Psoas muscle (tissue), 8 donors: Measurements from ENCODE around the gene COPG1. TPM values are rescaled to one million over a fixed set of nuclear protein-coding genes. Genes with fewer than 3 reads are reported as not detected.

Source experiments
- ATAC-seq, 4 donors: fragments of 200-7000 bp; cut with Tn5 transposase; one replicate each; pipeline ENCODE4 v1.9.1; 2020; ENCODE audit warnings: moderate library complexity in 3 of 4, mild to moderate bottlenecking in 2 of 4
- DNase-seq, 2 donors: peaks; one replicate each; pipeline ENCODE4 v3.0.0-alpha.2; 2020
- H3K27ac ChIP-seq: fragments of 200-600 bp; one replicate; pipeline ENCODE4 v1.8.0; 2022
- H3K27me3 ChIP-seq, 3 donors: fragments of 200-600 bp in 1 of 3; one replicate each; pipeline versions ENCODE4 v1.6.1 to v1.8.0; 2013 to 2022; ENCODE audit warnings: low read length in 2 of 3, mild to moderate bottlenecking in 2 of 3, moderate library complexity in 1 of 3; ENCODE audit not compliant: insufficient read depth in 3 of 3
- H3K36me3 ChIP-seq, 2 donors: fragments of 200-600 bp in 1 of 2; one replicate each; pipeline versions ENCODE4 v1.6.1 to v1.8.0; 2013 to 2022; ENCODE audit warnings: low read depth in 1 of 2, mild to moderate bottlenecking in 1 of 2, moderate library complexity in 1 of 2; ENCODE audit not compliant: insufficient read depth in 1 of 2
- H3K4me1 ChIP-seq: fragments of 200-600 bp; one replicate; pipeline ENCODE4 v1.8.0; 2022
- H3K4me3 ChIP-seq: fragments of 200-600 bp; one replicate; pipeline ENCODE4 v1.8.0; 2022; ENCODE audit warnings: mild to moderate bottlenecking
- H3K9me3 ChIP-seq: fragments of 200-600 bp; one replicate; pipeline ENCODE4 v1.8.0; 2022
- WGBS, 3 donors: extraction: QIAGEN DNeasy Blood & Tissue Kit; methylation state at CpG; one replicate each; pipeline versions ENCODE4 v1.1.6 to v1.1.7; 2013; 5-methylcytosine and 5-hydroxymethylcytosine counted together
- intact Hi-C, 2 donors: fragments of 100-400 bp; cut with DNase I; formaldehyde crosslinking; loops; one replicate each; pipeline versions ENCODE4 v1.11.0 to v1.14.2; 2022
- polyA plus RNA-seq, 3 donors: library from polyadenylated mRNA; stranded (reverse); fragments of 200-250 nt; gene quantifications; one replicate each; pipeline ENCODE4 v1.2.3, GENCODE V29; 2013
- total RNA-seq, 4 donors: library from RNA; stranded (reverse); fragmentation: NEBNext Ultra II Directional in 2 of 4; extraction: Animal tissue kit (Norgen Biotek cat#: 25700) in 2 of 4; gene quantifications; one replicate each; pipeline versions ENCODE4 v1.2.1 to v1.2.4, GENCODE V29; 2021 to 2023
- TF ChIP-seq, protein P1 (sequence below): fragments of 200-600 bp; IDR thresholded peaks from one replicate; pipeline ENCODE4 v1.8.0; 2022; ENCODE audit warnings: antibody characterized with exemption
- donor health status: healthy with polysubstance abuse.
- donor health status: DM: no; HTN: no; CAD: no; lungs with moderate emphysema.
- donor health status: Bipolar disorder and iron deficiency.
- donor health status: healthy.
- donor health status: DM: yes; HTN: yes; CAD: no.
- donor health status: DM: no; HTN: no; CAD: no.
- donor health status: DM: no; HTN: no; CAD: no.
- donor health status: DM: yes; HTN: yes; CAD: no.

The COPG1 gene
- total and polyA plus RNA-seq, 7 donors: 58.4 to 96.1 (median 66.9) TPM

DNA sequence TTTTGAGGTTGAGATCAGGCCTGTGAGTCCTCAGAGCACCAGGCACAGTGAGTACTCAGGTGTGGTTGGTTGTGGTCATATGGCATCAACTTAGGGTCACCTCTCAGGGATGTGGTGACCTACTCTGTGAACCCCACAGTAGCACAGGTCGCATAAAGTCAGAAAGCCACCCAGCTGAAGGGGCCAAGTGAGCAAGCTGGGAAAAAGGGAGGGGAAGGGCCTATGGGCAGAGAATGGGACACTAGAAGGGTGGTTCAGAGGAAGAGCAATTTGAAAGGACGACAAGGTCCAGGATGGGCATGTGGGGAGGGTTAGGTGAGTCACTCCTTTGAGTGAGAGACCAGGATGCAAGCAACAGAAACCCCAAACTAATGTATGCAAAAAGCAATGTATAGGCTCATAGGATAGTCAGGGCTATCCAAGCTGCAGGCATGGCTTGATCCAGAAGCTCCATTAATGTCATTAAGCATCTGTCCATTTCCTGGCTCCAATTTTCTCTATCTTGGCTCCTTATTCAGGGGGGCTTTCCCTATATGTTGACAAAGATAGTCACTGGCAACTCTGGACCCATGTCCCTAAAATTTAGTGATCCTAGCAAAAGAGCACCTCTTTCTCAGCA lies 62.7 kb downstream of the COPG1 start:
- DNase-seq: peak in 1 of 2 donors; percentile 36
- TF ChIP-seq, protein P1, sequence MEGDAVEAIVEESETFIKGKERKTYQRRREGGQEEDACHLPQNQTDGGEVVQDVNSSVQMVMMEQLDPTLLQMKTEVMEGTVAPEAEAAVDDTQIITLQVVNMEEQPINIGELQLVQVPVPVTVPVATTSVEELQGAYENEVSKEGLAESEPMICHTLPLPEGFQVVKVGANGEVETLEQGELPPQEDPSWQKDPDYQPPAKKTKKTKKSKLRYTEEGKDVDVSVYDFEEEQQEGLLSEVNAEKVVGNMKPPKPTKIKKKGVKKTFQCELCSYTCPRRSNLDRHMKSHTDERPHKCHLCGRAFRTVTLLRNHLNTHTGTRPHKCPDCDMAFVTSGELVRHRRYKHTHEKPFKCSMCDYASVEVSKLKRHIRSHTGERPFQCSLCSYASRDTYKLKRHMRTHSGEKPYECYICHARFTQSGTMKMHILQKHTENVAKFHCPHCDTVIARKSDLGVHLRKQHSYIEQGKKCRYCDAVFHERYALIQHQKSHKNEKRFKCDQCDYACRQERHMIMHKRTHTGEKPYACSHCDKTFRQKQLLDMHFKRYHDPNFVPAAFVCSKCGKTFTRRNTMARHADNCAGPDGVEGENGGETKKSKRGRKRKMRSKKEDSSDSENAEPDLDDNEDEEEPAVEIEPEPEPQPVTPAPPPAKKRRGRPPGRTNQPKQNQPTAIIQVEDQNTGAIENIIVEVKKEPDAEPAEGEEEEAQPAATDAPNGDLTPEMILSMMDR: no peak
- H3K36me3 ChIP-seq: peaks cover 0 to 7% of the 10 kb centered on the region in 2 donors
- intact Hi-C loops: no loop called here
- peaks cover 12% of the 10 kb centered on the region for H3K4me1 ChIP-seq
- no peaks in the 10 kb centered on the region for H3K27me3 ChIP-seq
- no peak overlapping the region for H3K4me3 ChIP-seq
- H3K27ac ChIP-seq: no peak overlapping the region
- ATAC-seq: no peak
- WGBS, 3 donors: 86 to 90% (median 86%) methylated on average over 2 of the region's 2 CpGs
- H3K9me3 ChIP-seq: no peaks in the 10 kb centered on the region

DNA sequence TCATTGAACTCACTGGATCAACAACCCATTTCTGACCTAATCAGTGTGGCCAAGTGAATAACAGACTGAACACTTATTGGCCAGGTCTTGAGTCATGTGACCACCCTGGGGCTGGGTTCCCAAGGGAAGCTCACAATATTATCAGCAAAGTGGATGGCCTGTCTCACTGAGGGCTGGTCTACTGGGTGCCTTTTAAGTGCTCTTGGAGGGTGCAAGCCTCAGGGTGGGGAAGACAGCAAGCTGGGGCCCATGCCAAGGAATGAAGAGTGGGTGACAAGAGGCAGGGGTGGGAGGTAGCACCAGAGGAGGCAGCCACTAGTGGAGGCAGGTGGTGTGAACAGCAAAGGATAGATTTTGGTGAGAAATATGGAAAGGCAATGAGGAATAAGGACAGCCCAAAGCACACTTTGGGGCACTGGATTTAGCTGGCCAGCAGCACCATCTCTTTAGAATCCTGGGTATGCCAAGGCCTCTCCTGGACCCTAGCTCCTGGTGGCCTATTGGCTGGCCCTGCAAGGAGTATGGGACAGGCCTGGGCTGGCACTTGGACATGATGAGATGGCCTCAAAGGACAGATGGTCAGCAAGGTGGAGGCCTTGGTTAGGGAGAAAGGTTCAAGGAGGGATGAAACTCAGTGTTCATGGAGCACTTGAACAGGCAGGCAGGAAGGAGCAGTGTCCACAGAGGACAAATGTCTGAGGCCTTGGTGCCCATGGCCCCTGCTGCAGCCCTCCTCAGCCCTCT lies 63.4 kb downstream of the COPG1 start:
- H3K27ac ChIP-seq: peak overlapping the region; percentile 89
- peaks cover 12% of the 10 kb centered on the region for H3K4me1 ChIP-seq
- peak in 1 of 2 donors; percentile 51 for DNase-seq
- H3K9me3 ChIP-seq: no peaks in the 10 kb centered on the region
- H3K4me3 ChIP-seq: no peak overlapping the region
- H3K27me3 ChIP-seq: no peaks in the 10 kb centered on the region
- H3K36me3 ChIP-seq: peaks cover 0 to under 1% of the 10 kb centered on the region in 2 donors
- intact Hi-C loops: no loop called here
- TF ChIP-seq, protein P1: no peak
- no peak for ATAC-seq

DNA sequence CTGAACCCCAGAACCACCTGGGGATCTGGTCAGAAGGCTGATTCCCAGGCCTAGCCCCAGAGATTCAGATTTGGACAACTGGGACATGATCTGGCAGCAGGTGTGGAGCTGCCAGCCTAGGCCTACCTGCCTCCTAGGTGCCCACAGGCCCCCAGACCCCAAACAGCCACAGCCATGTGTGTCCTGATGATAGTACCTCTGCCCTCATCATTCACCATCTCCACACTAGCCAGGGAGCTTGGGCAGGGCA lies 63.9 kb downstream of the COPG1 start:
- Histone ChIP-seq H3K4me3 (no peak overlapping the region), H3K27ac (peak overlapping the region; percentile 89), H3K9me3 (no peaks in the 10 kb centered on the region), H3K36me3 (no peaks in the 10 kb centered on the region), H3K27me3 (no peaks in the 10 kb centered on the region), H3K4me1 (peaks cover 12% of the 10 kb centered on the region)
- TF ChIP-seq, protein P1: no peak
- ATAC-seq: no peak
- no peak for DNase-seq
- intact Hi-C loops: no loop called here

DNA sequence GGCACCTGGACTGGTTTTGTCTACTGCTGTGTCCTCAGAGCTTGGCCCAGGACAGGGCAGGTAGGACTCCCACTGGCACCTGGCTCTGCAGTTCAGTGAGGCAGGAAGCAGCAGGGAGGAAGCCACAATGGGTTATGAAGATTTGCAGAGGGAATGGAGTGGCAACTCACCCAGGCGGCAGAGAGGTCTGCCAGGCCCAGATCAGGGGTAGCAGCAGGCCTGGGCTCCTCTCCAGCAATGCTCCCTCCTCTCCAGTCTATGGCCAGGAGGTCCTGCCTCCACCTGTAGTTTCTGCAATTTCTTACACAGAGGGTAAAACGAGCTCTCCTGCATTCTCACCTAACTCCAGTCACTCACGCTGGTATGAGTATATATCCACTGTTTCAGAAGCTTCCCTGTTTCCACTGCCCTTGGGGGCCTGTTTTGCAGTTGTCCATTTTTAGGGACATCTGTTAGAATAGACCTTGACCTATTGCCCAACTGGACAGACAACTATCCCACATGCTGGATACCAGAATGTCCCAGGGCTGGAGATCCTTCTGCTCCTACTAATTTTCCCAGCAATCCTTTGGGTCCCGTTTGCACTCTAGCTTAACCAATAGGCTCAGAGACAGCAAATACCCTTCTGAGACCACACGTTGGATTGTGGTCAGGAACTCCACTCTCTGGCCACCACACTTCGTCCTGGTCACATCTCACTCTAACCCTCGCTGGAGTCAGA lies 64.4 kb downstream of the COPG1 start:
- no peaks in the 10 kb centered on the region for H3K9me3 ChIP-seq
- no peaks in the 10 kb centered on the region for H3K36me3 ChIP-seq
- peak overlapping the region; percentile 97 for H3K4me3 ChIP-seq
- peak overlapping the region; percentile 89 for H3K27ac ChIP-seq
- no peaks in the 10 kb centered on the region for H3K27me3 ChIP-seq
- peak in 1 of 2 donors; percentile 59 for DNase-seq
- WGBS, 3 donors: 24 to 38% (median 29%) methylated on average over 7 of the region's 7 CpGs
- TF ChIP-seq, protein P1: no peak
- peak; percentile 7 to 15 (median 10) for ATAC-seq
- H3K4me1 ChIP-seq: peaks cover 12% of the 10 kb centered on the region
- intact Hi-C loops: no loop called here
